NCI-H128 (cell line): Measurements from ENCODE around the gene LRRFIP1.

Experiments
- DNase-seq: peaks from one replicate; lab custom pipeline; 2025; ENCODE audit not compliant: unreplicated experiment; lab: John Stamatoyannopoulos, UW

LRRFIP1 gene

GRCh38 chr2:237639052-237639835, 11.9 kb downstream of the LRRFIP1 start:
- no peak for DNase-seq

- no peak for DNase-seq
Measured at GRCh38 chr2:237639836-237640220, 12.4 kb downstream of the LRRFIP1 start.

GRCh38 chr2:237640493-237640998, 13.2 kb downstream of the LRRFIP1 start:
- no peak for DNase-seq

DNA sequence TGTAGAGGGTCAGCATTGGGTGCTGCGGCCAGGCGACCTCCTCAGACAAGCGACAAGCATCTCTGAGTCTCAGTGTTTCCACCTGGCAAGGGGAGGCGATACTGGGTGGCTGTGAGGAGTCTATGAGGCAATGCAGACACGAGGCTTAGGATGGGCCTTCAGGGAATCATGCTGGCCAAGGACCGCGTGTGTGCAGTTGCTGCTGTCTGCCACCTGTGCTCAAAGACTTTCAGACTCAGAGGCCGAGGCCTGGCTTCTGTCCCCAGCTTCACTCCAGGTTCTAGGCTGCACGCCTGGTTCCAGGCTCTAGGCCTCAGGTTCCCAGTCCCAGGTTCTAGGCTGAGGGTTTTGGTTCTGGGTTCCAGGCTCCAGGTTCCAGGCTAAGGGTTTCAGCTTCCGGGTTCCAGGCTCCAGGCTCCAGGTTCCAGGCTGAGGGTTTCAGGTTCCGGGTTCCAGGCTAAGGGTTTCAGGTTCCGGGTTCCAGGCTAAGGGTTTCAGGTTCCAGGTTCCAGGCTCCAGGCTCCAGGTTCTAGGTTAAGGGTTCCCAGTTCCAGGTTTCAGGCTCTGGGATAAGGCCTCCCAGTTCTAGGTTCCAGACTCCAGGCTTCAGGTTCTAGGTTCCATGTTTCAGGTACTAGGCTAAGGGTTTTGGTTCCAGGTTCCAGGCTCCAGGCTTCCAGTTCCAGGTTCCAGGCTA, 14.8 kb downstream of the LRRFIP1 start:
- DNase-seq: no peak

GRCh38 chr2:237643066-237643465, 15.7 kb downstream of the LRRFIP1 start:
- no peak for DNase-seq

DNA sequence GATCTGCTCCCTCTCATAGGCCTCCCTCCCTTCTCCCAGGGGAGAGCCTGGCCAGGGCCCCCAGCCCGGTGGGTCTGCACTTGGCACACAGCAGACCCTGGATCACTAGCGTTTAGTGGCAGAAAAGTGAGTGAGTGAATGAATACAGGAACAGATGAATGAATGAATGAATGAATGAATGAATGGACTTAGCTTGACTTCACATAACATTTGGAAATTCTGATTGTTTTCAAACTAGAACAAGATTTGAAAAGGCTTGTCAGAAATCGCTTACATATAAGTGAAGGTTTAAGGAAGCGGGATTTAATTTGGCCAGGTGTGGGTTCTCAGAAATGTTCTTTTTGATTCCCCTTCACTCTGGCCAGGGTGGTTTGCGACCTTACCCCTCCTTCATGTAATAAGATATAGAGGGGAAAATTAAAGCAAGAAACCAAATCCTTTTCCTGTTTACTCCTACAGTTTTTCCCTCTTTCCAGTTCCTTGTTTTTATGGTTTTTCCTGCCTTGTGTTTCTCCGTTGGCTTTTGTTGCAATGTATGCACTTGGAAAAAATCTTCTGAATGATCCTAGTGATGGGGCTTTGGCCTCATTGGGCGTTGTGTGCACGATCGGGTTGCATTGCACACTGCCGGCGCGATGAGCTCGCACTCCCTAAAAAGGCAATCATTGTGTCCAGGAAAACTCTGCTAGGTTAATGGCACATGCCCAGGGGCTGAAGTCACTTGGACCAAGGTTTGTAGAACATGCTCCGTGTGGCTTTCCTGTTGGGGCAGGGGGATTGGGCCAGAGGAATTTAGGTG, 16.4 kb downstream of the LRRFIP1 start:
- DNase-seq: no peak

GRCh38 chr2:237644381-237644703, 17.0 kb downstream of the LRRFIP1 start:
- DNase-seq: no peak

- no peak for DNase-seq
Measured at GRCh38 chr2:237645261-237645660, 17.9 kb downstream of the LRRFIP1 start.

GRCh38 chr2:237647176-237648015, 20.0 kb downstream of the LRRFIP1 start:
- DNase-seq: no peak

DNA sequence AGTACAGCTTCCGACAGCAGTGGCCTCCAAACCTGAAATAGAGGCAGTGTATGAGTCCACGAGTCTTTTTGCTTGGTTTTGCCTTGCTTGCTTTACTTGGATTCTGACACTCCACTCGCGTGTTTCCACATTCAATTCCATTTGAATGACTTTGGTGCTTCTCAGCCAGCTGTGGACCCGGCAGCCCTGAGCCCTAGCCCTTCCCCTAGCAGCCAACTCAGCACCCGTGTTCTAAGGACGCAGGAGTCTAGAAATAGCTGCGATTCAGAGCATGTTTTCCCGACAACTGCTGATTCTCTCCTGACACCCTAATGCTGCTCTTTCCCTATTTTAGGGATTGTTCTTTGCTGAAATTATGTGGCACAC, 20.6 kb downstream of the LRRFIP1 start:
- no peak for DNase-seq

DNA sequence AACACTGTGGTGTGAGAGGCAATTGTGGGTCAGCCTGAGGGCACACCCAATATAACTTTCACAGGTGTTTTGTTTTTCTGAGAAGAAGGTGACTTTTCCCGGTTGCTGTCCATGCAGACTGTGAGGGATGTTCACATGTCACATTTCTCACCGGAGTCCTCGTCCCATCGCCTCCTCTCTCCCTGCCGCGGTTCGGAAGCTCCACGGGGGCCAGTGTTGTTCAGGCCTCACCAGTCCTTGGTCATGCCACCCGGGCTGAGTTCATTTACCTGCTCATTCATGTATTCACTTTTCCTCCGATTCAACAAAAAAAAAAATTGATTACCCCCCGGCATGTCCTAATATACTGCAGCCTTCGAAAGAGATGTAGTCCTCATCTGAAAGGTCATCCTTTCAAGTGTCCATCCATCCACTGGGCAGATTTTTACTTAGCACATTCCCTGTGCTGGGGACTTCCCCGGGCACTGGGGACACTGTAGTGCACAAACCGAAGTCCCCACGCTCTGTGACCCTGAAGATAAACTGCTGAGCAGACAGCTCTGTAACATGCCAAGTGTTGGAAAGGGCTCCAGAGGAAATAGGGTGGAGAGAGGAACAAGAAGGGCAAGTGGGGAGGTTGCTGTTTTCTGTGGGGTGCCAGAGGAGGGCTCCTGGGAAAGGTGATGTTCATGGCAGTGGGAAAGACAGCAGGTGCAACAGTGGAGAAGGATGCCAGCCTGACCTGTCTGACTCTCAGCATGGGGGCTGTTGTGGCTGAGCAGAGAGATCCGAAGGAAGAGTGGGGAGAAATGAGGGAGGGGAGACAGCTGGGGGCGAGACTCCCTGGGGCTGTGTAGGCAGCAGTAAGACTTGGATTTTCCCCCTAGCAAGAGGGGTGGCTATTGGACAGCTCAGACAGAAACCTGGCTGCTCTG, 22.4 kb downstream of the LRRFIP1 start:
- DNase-seq: no peak

- no peak for DNase-seq
Measured at GRCh38 chr2:237650455-237650850, 23.1 kb downstream of the LRRFIP1 start.

DNA sequence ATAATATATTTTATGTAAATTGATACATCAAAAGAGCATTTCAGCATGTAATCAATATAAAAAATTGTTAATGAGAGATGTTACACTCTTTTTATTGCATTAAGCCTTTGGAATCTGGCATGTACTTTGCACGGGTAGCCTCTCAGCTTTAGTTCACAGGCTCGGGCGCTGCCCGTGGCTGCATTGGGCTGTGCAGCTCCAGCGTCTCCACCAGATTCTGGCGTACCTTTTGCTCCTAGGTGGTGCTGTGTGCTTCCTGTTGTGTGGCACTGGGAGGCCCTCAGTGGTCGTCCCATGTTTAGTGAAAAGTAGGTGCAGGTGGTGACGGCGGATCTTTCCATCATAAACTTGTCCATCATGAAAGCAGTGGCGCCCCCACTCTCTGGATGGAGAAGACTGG, 24.4 kb downstream of the LRRFIP1 start:
- DNase-seq: no peak

- no peak for DNase-seq
Measured at GRCh38 chr2:237652181-237652580, 24.8 kb downstream of the LRRFIP1 start.

- DNase-seq: no peak
Measured at GRCh38 chr2:237652854-237653253, 25.5 kb downstream of the LRRFIP1 start.

- DNase-seq: no peak
Measured at GRCh38 chr2:237653776-237654558, 26.6 kb downstream of the LRRFIP1 start.

DNA sequence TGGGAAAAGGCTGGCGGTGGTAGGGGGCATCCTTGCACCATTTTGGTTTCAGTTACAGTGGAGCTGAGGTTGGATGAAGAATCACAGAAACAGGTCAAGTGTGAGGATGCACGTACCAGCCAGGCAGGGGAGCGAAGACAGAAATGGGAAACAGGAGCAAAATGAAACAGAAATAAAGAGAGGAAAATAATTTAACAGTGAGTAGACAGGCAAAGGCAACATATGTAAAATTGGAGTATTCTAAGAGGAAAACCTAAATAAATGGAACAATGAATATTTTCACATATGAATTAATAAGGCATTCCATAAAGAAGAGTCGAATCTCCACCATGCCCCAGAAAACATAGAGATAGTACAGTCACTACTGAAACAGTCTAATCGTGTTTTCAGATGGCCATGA, 29.7 kb downstream of the LRRFIP1 start:
- no peak for DNase-seq

- DNase-seq: no peak
Measured at GRCh38 chr2:237660381-237660900, 33.1 kb downstream of the LRRFIP1 start.

DNA sequence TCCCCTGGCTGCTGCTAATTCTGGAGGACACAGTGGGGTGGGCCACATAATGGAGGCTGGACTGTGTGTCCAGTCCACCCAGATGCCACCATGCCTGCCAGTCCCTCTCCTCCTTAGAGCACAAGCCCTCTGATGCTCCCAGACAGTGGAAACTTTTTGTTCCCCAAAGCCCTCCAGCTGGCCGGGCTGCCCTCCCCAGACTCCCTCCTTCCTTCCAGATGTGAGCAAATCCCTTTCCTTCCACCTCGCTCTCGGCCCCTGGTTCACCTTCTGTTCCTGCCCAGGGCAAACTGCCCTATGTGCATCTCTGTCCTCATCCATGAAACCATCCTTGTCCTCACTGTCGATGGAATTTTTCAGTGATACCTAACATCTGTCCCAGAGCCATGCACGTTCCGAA, 33.9 kb downstream of the LRRFIP1 start:
- DNase-seq: no peak
